ENCODE measurements around the gene CCDC6.
"Not testable (repeated sequence)": the region's sequence is repeated elsewhere in the genome, so short reads cannot be mapped to it uniquely, and the experiment has no call there.

Gene CCDC6

GRCh38 chr10:59804220-59804619 lies 102.1 kb downstream of the CCDC6 start:
- DNase-seq = no peak

GRCh38 chr10:59803714-59804113 lies 102.6 kb downstream of the CCDC6 start:
- no peak for DNase-seq

DNA sequence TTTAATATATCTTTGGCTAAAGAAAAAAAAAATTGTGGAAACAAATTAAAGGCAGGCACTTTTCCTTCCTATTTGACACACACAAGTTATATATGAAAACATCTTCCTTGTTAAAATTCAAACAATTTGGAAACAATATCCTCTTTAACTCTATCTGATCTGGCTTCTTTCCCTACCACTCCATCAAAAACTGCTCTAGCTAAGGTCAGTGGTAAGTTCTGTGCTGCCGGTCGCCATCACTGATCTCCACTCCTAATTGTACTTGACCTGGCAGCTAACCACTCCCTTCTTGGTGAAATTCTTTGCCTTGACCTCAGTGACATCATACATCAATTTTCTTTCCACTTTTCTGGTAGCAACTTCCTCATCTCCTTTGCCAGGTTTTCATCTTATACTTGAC lies 105.2 kb downstream of the CCDC6 start:
- no peak for DNase-seq

DNA sequence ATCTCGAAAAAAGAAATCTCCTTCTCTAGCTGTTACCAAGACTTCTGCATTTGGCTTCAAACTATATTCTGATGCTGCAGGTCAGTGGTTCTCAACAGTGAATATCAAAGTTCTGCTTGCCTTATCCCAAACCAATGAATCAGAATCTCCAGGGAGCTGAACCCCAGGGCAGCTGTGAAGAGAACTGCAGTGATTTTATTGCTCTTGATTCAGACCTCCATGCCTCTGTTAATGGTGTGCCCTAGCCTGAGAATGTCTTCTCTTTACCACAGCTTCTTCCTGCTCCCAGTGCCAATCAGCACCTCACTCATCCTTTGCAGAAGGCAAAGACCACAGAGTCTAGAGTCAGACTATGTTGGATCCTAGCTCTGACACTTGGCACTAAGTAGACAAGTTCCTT lies 106.9 kb downstream of the CCDC6 start:
- DNase-seq = no peak

- no peak for DNase-seq
Observed at GRCh38 chr10:59793919-59794318, 112.4 kb downstream of the CCDC6 start.

DNA sequence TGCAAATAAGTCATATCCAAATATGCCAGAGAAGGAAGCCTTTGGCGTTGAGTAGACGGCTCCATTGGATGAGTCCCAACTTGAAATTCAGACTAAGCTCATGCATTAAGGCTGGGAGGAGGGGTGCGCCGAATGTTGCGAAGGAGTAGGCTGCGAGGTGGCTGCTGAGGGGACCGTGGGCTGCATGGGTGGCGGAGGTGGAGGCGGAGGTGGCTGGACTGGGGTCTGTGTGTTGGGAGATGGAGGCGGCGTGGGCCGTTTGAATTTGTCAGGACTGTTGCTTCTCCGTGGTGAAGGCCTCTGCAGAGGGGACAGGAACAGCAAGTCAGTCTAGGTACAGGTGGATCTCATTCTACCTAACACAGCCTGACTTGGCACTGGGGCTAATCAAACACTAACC lies 113.5 kb downstream of the CCDC6 start:
- no peak for DNase-seq

DNA sequence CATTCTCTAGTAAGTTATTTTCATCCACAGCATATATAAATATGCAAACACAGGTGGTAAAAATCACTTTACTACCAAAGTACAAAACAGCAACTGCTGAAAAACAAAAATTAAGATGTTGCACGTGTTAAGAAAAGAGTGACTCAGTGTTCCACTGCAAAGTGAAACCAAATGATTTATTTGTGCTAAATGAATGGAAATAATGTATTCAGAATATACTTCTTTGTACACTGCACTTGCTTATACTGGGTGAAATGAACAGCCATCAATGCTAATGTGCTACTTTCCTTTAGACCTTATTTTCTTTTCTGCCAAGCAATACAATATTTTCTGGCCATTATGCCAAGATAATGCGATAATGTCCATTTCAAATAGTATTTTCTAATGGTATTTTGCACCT lies 114.8 kb downstream of the CCDC6 start:
- no peak for DNase-seq

DNA sequence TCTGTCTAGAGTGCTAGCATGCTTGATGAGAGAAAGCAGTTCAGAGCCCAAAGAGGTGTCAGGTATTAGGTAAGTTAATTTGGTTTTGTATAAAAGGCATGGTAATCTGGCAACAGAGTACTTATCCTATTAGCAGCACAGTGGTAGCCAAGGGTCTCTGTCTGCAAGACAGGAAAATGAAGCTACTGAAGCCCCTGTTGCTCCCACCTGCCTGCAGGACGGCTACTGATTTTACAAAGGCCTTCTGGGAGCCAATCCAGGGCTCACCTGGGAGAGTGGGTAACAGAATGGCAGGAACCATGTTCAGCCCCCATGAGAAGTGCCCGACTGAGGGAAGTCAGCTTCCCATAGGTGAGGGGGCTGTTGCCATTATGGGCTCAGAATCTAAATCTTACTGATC lies 116.3 kb downstream of the CCDC6 start:
- DNase-seq = not testable (repeated sequence)

DNA sequence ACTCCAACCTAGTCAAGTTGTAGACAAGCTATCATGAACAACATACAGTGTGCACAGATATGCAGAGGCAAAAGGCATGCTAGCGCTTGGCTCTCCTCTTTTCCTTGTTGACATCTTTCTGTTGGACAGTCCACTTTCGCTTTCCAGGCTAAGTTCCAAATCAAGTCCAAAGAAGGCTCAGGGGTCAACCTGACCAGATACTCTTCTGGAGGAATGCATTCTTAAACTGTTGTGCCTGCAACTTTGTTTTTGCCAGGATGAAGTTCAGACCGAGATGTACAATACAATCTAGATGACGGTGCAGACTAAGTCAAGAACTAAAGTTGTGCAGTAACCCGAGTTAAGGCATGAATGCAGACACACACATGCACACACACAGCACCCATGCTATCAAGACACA lies 117.4 kb downstream of the CCDC6 start:
- not testable (repeated sequence) for DNase-seq

GRCh38 chr10:59787032-59787431 lies 119.3 kb downstream of the CCDC6 start:
- not testable (repeated sequence) for DNase-seq

DNA sequence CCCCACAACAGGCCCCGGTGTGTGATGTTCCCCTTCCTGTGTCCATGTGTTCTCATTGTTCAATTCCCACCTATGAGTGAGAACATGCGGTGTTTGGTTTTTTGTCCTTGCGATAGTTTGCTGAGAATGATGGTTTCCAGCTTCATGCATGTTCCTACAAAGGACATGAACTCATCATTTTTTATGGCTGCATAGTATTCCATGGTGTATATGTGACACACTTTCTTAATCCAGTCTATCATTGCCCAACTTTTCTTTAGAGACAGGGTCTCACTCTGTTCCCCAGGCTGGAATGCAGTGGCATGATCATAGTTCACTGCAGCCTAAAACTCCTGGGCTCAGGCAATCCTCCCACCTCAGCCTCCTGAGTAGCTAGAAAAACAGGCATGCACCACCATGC lies 120.9 kb downstream of the CCDC6 start:
- DNase-seq = not testable (repeated sequence)

GRCh38 chr10:59781511-59781910 lies 124.8 kb downstream of the CCDC6 start:
- DNase-seq = no peak

DNA sequence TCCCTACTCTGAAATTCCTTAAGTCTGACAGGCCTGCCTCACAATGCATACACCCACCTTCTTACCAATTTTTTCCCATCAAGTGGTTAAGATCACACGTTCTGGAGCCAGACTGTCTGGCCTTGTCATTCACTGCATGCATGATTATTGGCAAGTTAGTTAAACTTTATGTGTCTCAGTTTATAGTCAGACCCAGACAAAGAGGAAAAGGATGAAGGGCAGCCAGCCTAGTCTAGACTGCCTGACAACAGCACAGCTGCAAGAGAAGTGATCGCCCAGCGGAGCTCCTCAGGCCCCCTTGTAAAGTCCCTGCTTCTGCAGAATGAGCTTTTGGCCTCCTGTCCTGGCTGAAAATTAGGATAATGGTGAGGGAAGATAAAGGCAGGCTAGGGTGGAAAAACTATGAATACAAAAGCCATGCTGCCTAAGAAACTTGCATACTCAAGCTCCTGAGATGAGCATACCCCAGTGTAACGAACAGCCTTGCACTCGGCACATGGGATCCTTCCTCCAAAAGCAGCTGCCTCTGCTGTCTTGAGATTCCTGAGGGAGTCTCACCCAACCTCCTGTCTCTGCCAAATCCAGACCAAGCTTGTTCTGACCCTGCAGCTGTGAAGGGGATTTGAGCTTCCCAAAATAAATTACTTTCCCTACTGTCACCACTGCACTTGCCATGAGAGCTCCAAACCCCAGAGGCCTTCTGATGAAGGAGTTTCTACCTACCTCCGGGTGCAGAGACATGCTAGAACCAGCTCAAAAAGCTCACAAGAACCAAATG lies 126.4 kb downstream of the CCDC6 start:
- DNase-seq = no peak

GRCh38 chr10:59774451-59774850 lies 131.9 kb downstream of the CCDC6 start:
- no peak for DNase-seq

DNA sequence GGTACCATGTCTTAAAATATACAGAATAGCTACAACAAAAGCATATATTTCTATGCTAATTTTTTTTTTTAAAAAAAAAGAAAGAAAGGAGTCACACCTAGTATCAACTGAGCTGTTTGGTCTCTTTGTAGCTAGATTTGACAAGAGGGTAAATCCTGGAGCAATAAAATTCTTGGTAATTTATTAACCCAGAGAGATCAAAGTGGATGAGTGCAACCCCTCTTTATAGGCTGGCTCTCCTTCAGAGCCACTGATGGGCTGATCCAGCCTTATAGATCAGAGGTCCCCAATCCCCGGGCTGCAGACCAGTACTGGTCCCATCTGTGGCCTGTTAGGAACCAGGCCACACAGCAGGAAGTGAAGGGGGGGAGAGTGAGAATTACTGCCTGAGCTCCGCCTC lies 133.3 kb downstream of the CCDC6 start:
- no peak for DNase-seq

GRCh38 chr10:59771162-59771807 lies 135.1 kb downstream of the CCDC6 start:
- no peak for DNase-seq

DNA sequence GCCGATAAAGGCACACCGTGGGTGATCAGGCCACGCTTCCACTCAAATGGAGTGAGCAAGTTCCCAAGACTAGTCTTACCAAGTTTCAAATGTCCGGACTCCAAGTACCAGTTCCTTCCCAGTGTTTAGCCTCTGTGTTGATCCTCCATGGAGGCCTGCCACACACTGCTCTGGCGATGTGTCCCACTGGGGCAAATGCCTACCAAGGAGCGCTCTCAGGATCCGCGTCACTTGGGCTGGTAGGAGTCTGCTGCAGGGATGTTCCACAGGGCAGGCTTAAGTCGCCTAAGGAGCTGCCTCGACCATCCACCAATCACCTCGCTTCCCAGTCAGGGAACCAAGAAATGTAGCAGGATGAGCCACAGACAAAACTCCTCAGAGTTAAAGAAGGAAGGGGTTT lies 135.7 kb downstream of the CCDC6 start:
- DNase-seq = no peak

DNA sequence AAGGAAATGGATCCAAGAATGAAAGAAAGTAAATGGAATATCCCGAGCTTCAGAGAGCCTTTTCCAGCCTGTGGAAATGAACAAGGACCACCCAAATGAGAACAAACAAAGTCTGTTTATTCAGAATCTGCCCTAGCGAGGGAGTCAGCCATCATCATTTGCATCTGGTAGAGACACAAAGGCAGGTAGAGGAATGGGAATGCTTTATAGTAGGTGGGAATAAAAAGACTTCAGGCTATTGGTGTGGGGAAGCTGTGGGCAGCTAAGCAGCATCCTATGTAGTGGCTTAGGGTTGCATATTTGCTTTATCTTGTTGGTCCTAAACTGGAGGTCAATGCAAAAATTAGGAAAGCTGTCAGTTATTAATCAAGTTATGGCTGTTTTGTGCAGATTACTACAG lies 143.9 kb downstream of the CCDC6 start:
- no peak for DNase-seq

GRCh38 chr10:59757966-59758365 lies 148.4 kb downstream of the CCDC6 start:
- DNase-seq = no peak

- no peak for DNase-seq
Observed at GRCh38 chr10:59754951-59755350, 151.4 kb downstream of the CCDC6 start.

GRCh38 chr10:59753267-59753666 lies 153.1 kb downstream of the CCDC6 start, which contains the start of gene MRLN:
Gene MRLN (minus strand): TSS chr10:59753455.
- DNase-seq = no peak

GRCh38 chr10:59752278-59752940 lies 153.9 kb downstream of the CCDC6 start:
- DNase-seq = no peak

GRCh38 chr10:59750155-59750945 lies 156.0 kb downstream of the CCDC6 start:
- no peak for DNase-seq

Data from NCI-H510A (cell line).